Left ventricle myocardium inferior (tissue), 1 donor: ENCODE data around the gene HBG1. TPM values are rescaled to one million over a fixed set of nuclear protein-coding genes. Genes with fewer than 3 reads are reported as not detected.

ENCODE experiments used
- DNase-seq: peaks from one replicate; pipeline ENCODE4 v3.0.0-alpha.2; 2020
- H3K27ac ChIP-seq: fragments of 200-600 bp; replicated peaks from 2 replicates; pipeline ENCODE4 v1.8.0; 2021
- H3K27me3 ChIP-seq: fragments of 200-600 bp; 2 replicates; pipeline ENCODE4 v1.8.0; 2021; ENCODE audit warnings: low read depth
- H3K36me3 ChIP-seq: fragments of 200-600 bp; 2 replicates; pipeline ENCODE4 v1.8.0; 2021
- H3K4me1 ChIP-seq: fragments of 200-600 bp; 2 replicates; pipeline ENCODE4 v1.8.0; 2021
- H3K4me3 ChIP-seq: fragments of 200-600 bp; 2 replicates; pipeline ENCODE4 v1.8.0; 2021; ENCODE audit warnings: mild to moderate bottlenecking, moderate library complexity
- H3K9me3 ChIP-seq: fragments of 200-600 bp; replicated peaks from 2 replicates; pipeline ENCODE4 v1.8.0; 2021
- intact Hi-C: fragments of 100-400 bp; cut with micrococcal nuclease; formaldehyde crosslinking; loops from one replicate; pipeline ENCODE4 v1.11.0; 2022
- total RNA-seq: library from RNA; stranded (reverse); fragmentation: NEBNext Ultra II Directional; extraction: Animal tissue kit (Norgen Biotek cat#: 25700); gene quantifications from one replicate; pipeline ENCODE4 v1.2.1, GENCODE V29; 2021
- TF ChIP-seq, protein P1 (sequence below): fragments of 200-600 bp; IDR thresholded peaks from 2 replicates; pipeline ENCODE4 v1.8.0; 2021; ENCODE audit warnings: antibody characterized with exemption, mild to moderate bottlenecking, borderline replicate concordance
- donor health status: DM: no; HTN: yes; CAD: no; lungs with severe emphysema.

Gene HBG1
- total RNA-seq, 1 donor from 2014 or later: not detected

DNA sequence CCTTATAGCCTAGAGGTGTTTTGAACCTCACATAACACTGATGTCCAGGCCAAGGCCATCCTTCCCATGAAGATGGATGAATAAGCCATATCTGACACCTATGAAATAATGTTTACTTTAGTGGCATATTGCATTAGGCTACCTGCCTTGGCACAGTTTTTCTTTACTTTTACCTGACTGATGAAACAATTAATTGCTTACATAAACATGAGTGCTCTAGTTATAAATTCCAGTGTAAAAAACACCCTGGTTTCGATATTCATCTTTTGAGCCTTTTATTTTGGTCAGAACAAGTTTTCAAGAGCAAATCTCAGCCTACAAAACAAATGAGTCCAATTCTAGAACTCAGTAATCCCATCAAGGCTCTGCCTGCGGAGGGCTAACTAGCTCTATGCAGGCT is 27.0 kb upstream of the HBG1 start:
- Histone ChIP-seq H3K27ac (no peak overlapping the region), H3K36me3 (no peaks in the 10 kb centered on the region), H3K4me1 (no peaks in the 10 kb centered on the region), H3K4me3 (no peak overlapping the region), H3K9me3 (no peaks in the 10 kb centered on the region), H3K27me3 (no peaks in the 10 kb centered on the region)
- TF ChIP-seq, protein P1, sequence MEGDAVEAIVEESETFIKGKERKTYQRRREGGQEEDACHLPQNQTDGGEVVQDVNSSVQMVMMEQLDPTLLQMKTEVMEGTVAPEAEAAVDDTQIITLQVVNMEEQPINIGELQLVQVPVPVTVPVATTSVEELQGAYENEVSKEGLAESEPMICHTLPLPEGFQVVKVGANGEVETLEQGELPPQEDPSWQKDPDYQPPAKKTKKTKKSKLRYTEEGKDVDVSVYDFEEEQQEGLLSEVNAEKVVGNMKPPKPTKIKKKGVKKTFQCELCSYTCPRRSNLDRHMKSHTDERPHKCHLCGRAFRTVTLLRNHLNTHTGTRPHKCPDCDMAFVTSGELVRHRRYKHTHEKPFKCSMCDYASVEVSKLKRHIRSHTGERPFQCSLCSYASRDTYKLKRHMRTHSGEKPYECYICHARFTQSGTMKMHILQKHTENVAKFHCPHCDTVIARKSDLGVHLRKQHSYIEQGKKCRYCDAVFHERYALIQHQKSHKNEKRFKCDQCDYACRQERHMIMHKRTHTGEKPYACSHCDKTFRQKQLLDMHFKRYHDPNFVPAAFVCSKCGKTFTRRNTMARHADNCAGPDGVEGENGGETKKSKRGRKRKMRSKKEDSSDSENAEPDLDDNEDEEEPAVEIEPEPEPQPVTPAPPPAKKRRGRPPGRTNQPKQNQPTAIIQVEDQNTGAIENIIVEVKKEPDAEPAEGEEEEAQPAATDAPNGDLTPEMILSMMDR: no peak
- intact Hi-C loops: no loop called here
- DNase-seq: no peak

GRCh38 chr11:5275369-5276110 is 25.9 kb upstream of the HBG1 start:
- intact Hi-C loops: no loop called here
- Histone ChIP-seq H3K27me3 (no peaks in the 10 kb centered on the region), H3K36me3 (no peaks in the 10 kb centered on the region), H3K9me3 (no peaks in the 10 kb centered on the region), H3K27ac (no peak overlapping the region), H3K4me3 (no peak overlapping the region), H3K4me1 (no peaks in the 10 kb centered on the region)
- DNase-seq: no peak
- TF ChIP-seq, protein P1: no peak

GRCh38 chr11:5274395-5274794 is 24.7 kb upstream of the HBG1 start:
- Histone ChIP-seq H3K27ac (no peak overlapping the region), H3K4me1 (no peaks in the 10 kb centered on the region), H3K4me3 (no peak overlapping the region), H3K36me3 (no peaks in the 10 kb centered on the region), H3K27me3 (no peaks in the 10 kb centered on the region), H3K9me3 (no peaks in the 10 kb centered on the region)
- no peak for DNase-seq
- TF ChIP-seq, protein P1: no peak
- intact Hi-C loops: no loop called here

DNA sequence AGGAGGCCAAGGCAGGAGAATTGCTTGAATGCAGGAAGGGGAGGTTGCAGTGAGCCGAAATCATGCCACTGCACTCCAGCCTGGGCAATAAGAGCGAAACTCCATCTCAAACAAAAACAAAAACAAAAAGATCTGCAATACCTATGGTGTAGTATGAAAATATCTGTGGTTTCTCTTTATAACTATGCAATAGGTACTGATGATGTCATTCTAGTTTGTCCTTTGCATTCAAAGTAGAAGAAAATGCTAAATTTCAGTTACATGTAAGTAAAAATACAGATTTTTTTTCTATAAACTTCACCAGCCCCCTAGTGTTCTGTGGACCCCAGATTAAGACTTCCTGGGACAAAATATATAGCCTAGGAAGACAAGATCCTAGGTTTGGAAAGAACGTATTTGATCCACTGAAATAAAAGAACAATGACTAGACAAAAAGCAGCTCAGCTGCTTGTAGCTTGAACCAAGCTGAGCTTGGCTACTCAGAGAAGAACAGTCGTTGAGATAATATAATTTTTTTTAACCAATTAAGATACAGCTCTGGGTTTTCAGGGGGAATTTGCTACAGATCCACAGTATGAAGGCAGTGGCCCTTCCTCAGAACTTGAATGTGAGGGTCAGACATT is 22.8 kb upstream of the HBG1 start:
- H3K9me3 ChIP-seq: no peaks in the 10 kb centered on the region
- TF ChIP-seq, protein P1: no peak
- H3K4me3 ChIP-seq: no peak overlapping the region
- H3K27ac ChIP-seq: no peak overlapping the region
- no peak for DNase-seq
- no peaks in the 10 kb centered on the region for H3K4me1 ChIP-seq
- no peaks in the 10 kb centered on the region for H3K36me3 ChIP-seq
- intact Hi-C loops: no loop called here
- H3K27me3 ChIP-seq: no peaks in the 10 kb centered on the region

- intact Hi-C loops: no loop called here
Observed at GRCh38 chr11:5269715-5270147, 20.1 kb upstream of the HBG1 start, which contains the start of gene HBE1. HBE1 (minus strand) TSS chr11:5269945; CDS start chr11:5269890, 55 bp downstream.

More at GRCh38 chr11:5269715-5270147, 20.1 kb upstream of the HBG1 start, which contains the start of gene HBE1:
- no peaks in the 10 kb centered on the region for H3K4me1 ChIP-seq
- no peak for DNase-seq
- H3K4me3 ChIP-seq: no peak within 1 kb of the TSS
- H3K27ac ChIP-seq: no peak within 1 kb of the TSS
- no peaks in the 10 kb centered on the region for H3K27me3 ChIP-seq
- H3K9me3 ChIP-seq: no peaks in the 10 kb centered on the region
- TF ChIP-seq, protein P1: no peak
- H3K36me3 ChIP-seq: no peaks in the 10 kb centered on the region
